ENCODE data around the gene MAPKAPK2.

DNA sequence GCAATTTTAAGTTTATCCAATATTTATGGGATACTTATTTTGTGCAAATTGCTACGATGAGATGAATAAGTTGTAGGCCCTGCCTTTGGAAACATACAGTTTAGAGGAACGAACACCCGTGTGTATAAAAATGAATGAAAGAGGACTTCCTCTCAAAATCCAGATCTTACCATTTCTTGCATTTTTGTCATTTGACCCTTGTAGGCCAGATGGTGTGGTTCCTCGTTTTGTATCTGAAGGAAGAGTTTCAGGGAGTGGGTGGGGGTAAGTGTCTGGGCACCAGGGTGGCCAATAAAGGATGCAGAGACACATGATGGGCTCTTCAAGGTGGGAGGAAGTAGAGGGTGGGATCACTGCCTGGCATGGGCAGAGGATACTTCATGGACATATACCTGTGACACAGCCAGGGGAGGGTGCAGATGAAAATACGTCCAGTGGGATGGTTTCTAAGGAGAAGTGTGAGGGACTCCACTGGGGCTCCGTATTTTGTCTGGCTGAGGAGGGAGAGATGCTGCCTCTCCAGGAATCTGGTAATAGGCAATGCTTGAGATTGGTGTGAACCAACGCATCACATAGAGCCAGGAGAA lies 14.4 kb downstream of the MAPKAPK2 start:
- TF ChIP-seq, protein P1, sequence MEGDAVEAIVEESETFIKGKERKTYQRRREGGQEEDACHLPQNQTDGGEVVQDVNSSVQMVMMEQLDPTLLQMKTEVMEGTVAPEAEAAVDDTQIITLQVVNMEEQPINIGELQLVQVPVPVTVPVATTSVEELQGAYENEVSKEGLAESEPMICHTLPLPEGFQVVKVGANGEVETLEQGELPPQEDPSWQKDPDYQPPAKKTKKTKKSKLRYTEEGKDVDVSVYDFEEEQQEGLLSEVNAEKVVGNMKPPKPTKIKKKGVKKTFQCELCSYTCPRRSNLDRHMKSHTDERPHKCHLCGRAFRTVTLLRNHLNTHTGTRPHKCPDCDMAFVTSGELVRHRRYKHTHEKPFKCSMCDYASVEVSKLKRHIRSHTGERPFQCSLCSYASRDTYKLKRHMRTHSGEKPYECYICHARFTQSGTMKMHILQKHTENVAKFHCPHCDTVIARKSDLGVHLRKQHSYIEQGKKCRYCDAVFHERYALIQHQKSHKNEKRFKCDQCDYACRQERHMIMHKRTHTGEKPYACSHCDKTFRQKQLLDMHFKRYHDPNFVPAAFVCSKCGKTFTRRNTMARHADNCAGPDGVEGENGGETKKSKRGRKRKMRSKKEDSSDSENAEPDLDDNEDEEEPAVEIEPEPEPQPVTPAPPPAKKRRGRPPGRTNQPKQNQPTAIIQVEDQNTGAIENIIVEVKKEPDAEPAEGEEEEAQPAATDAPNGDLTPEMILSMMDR (IDR thresholded peaks at IDR 0.05) = no peak
- no peak for TF ChIP-seq EP300 (IDR thresholded peaks at IDR 0.05)
